GM23248 (cell line): ENCODE data around the gene FRYL. TPM values are rescaled to one million over a fixed set of nuclear protein-coding genes. Genes with fewer than 3 reads are reported as not detected.

Source experiments
- DNase-seq: peaks from one replicate; pipeline ENCODE4 v3.0.0-alpha.2; 2015
- H2AFZ ChIP-seq: fragments of 200-600 bp; sonication (generic); 2 replicates; pipeline ENCODE4 v1.6.1; 2016; ENCODE audit warnings: antibody characterized with exemption
- H3F3A ChIP-seq: fragments of 200-600 bp; sonication (generic); 2 replicates; pipeline ENCODE4 v1.6.1; 2016; ENCODE audit warnings: mild to moderate bottlenecking, antibody characterized with exemption, mixed run types; ENCODE audit not compliant: insufficient read depth
- H3K27ac ChIP-seq: fragments of 200-600 bp; sonication (generic); 2 replicates; pipeline ENCODE4 v1.5.1; 2016; ENCODE audit warnings: mild to moderate bottlenecking
- H3K27me3 ChIP-seq: fragments of 200-600 bp; sonication (generic); replicated peaks from 2 replicates; pipeline ENCODE4 v1.6.1; 2016; ENCODE audit warnings: mild to moderate bottlenecking; ENCODE audit not compliant: insufficient read depth
- H3K36me3 ChIP-seq: fragments of 200-600 bp; sonication (generic); 2 replicates; pipeline ENCODE4 v1.6.1; 2016; ENCODE audit warnings: low read depth, mild to moderate bottlenecking
- H3K4me1 ChIP-seq: fragments of 200-600 bp; sonication (generic); 2 replicates; pipeline ENCODE4 v1.6.1; 2016; ENCODE audit warnings: mild to moderate bottlenecking; ENCODE audit not compliant: insufficient read depth
- H3K4me2 ChIP-seq: fragments of 200-600 bp; sonication (generic); one replicate; pipeline ENCODE4 v1.6.1; 2016; ENCODE audit warnings: mild to moderate bottlenecking; ENCODE audit not compliant: unreplicated experiment
- H3K4me3 ChIP-seq: fragments of 200-600 bp; sonication (generic); 2 replicates; pipeline ENCODE4 v1.5.1; 2016; ENCODE audit warnings: mild to moderate bottlenecking
- H3K79me2 ChIP-seq: fragments of 200-600 bp; sonication (generic); 2 replicates; pipeline ENCODE4 v1.6.1; 2016; ENCODE audit warnings: mild to moderate bottlenecking; ENCODE audit not compliant: insufficient read depth
- H3K9ac ChIP-seq: fragments of 200-600 bp; sonication (generic); 2 replicates; pipeline ENCODE4 v1.6.1; 2016; ENCODE audit warnings: mild to moderate bottlenecking
- H3K9me2 ChIP-seq: fragments of 200-600 bp; sonication (generic); 2 replicates; pipeline ENCODE4 v1.6.1; 2016; ENCODE audit warnings: mixed run types, mild to moderate bottlenecking, moderate library complexity; ENCODE audit not compliant: insufficient read depth
- H3K9me3 ChIP-seq: fragments of 200-600 bp; sonication (generic); one replicate; pipeline ENCODE4 v1.6.1; 2017; ENCODE audit warnings: low read depth
- H4K20me1 ChIP-seq: fragments of 200-600 bp; sonication (generic); 2 replicates; pipeline ENCODE4 v1.6.0; 2016; ENCODE audit not compliant: insufficient read depth
- EZH2 ChIP-seq: fragments of 200-600 bp; sonication (generic); IDR thresholded peaks from 2 replicates; pipeline ENCODE4 v1.6.1; 2018; ENCODE audit warnings: antibody characterized with exemption, mild to moderate bottlenecking; ENCODE audit not compliant: insufficient read depth, poor library complexity, severe bottlenecking
- EZH2phosphoT487 ChIP-seq: fragments of 200-600 bp; sonication (generic); IDR thresholded peaks from 2 replicates; pipeline ENCODE4 v1.6.1; 2018; ENCODE audit warnings: antibody characterized with exemption, moderate library complexity, mild to moderate bottlenecking, low read depth; ENCODE audit not compliant: insufficient read depth
- WGBS, 2 experiments: methylation state at CpG; one replicate each; pipeline ENCODE4 v1.1.6; 2015 to 2017; ENCODE audit warnings: low lambda C conversion rate in 2 of 2, low coverage in 1 of 2; ENCODE audit errors: missing lambda C conversion rate in 2 of 2; 5-methylcytosine and 5-hydroxymethylcytosine counted together
- in situ Hi-C: fragments of 300-500 bp; cut with MboI; formaldehyde crosslinking; loops from 2 replicates; pipeline ENCODE4 v1.15.0; 2020
- polyA plus RNA-seq: library from polyadenylated mRNA; unstranded; fragments of >200 nt; fragmentation: Nextera tagmentation; extraction: Ambion mirVana; gene quantifications from 2 replicates; pipeline ENCODE4 v1.2.1, GENCODE V29; 2016
- total RNA-seq: library from RNA; depleted of rRNA; stranded (reverse); fragments of >200 nt; shearing (Covaris generic); gene quantifications from 2 replicates; pipeline ENCODE4 v1.2.3, GENCODE V29; 2014

The FRYL gene
- total and polyA plus RNA-seq, 2 experiments from 2014 or later: 16.6 to 28.4 TPM

DNA sequence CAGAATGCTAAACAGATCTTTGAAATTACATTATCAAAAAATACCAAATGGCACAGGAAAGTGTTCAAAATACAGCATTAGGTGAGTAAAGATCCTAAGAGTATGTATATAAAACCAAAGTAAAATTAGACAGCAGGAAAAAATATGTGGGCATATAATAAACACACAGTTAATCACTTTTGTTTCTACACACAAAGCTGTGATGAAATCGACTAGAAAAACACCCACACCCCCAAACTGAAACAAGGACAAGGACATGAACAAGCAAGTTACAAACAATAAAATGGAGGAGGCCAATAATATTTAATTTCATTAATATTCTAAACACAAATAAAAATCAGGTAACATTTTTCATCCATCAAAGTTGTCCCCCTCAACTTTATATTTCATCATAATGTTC is 143.2 kb downstream of the FRYL start:
- DNase-seq: no peak
- Histone ChIP-seq H3K36me3 (no peaks in the 10 kb centered on the region), H4K20me1 (no peaks in the 10 kb centered on the region; the same call in 1 of the 2 replicates), H3K9me2 (no peaks in the 10 kb centered on the region), H3K9me3 (no peaks in the 10 kb centered on the region), H3F3A (0 out of 2 replicates have a peak, but pooled peaks cover 1% of the 10 kb centered on the region), H3K79me2 (peaks cover 62% of the 10 kb centered on the region), H3K4me2 (no peak overlapping the region), H2AFZ (no peak overlapping the region), H3K4me1 (peaks cover 13% of the 10 kb centered on the region), H3K27ac (no peak overlapping the region), H3K4me3 (no peak overlapping the region), H3K9ac (no peak overlapping the region), H3K27me3 (no peaks in the 10 kb centered on the region)
- in situ Hi-C loops: no loop called here
- WGBS, 2 experiments: 53 to 65% methylated on average over 1 of the region's 1 CpG
- TF ChIP-seq EZH2phosphoT487 (no peak), EZH2 (no peak)

DNA sequence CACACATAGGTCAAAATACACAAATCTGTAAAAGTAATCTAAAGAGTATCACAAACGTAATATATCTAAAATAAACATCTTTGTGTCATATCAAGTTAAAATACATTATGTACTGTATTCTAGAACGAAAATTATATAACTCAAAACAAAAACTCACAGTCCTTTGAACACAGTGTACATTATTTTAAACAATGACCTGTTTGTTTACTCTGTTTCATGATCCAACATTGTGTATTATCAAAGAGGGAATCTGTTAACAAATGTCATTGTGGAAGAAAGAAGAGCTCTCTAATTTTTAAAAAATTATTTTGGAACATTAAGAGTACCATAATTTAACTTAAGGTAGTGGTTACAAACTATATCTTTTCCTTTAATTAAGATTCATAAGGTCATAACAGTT is 144.1 kb downstream of the FRYL start:
- H3K27me3 ChIP-seq: no peaks in the 10 kb centered on the region
- H3K9me3 ChIP-seq: no peaks in the 10 kb centered on the region
- H3K27ac ChIP-seq: no peak overlapping the region
- in situ Hi-C loops: no loop called here
- no peaks in the 10 kb centered on the region for H3K36me3 ChIP-seq
- H3K4me2 ChIP-seq: no peak overlapping the region
- H2AFZ ChIP-seq: no peak overlapping the region
- H3K9ac ChIP-seq: no peak overlapping the region
- no peaks in the 10 kb centered on the region for H3F3A ChIP-seq
- WGBS, 2 experiments: 48 to 50% methylated on average over 2 of the region's 2 CpGs
- no peaks in the 10 kb centered on the region; the same call in 1 of the 2 replicates for H4K20me1 ChIP-seq
- H3K4me1 ChIP-seq: peaks cover 13% of the 10 kb centered on the region
- DNase-seq: no peak
- TF ChIP-seq EZH2 (no peak), EZH2phosphoT487 (no peak)
- H3K4me3 ChIP-seq: no peak overlapping the region
- H3K79me2 ChIP-seq: peaks cover 61% of the 10 kb centered on the region
- no peaks in the 10 kb centered on the region for H3K9me2 ChIP-seq

DNA sequence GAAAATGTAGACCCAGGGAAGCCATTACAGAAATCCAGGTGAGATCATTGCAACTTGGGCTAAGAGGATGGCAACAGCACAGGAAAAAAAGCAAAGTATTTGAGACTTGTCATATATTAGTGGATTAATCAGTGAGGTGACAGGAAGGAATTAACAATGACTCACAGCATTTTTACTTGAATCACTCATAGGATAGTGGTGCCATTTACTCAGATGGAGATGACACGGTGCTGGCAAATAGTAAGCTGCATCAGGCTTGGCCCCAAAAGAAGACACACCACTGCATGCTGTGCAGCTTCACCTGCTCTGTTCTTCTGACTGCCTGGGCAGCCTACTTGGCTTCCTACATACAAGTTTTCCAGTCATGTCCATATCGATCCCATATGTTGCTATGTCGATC is 144.8 kb downstream of the FRYL start:
- Histone ChIP-seq H3K9me3 (no peaks in the 10 kb centered on the region), H3K4me1 (peaks cover 13% of the 10 kb centered on the region), H4K20me1 (no peaks in the 10 kb centered on the region; the same call in 1 of the 2 replicates), H3K9me2 (no peaks in the 10 kb centered on the region), H2AFZ (no peak overlapping the region), H3K79me2 (peaks cover 61% of the 10 kb centered on the region), H3F3A (no peaks in the 10 kb centered on the region), H3K36me3 (no peaks in the 10 kb centered on the region), H3K9ac (no peak overlapping the region), H3K27ac (no peak overlapping the region), H3K4me2 (no peak overlapping the region), H3K4me3 (no peak overlapping the region), H3K27me3 (no peaks in the 10 kb centered on the region)
- DNase-seq: peak; percentile 69
- in situ Hi-C loops: no loop called here
- no peak for TF ChIP-seq EZH2phosphoT487
- no peak for TF ChIP-seq EZH2
- WGBS, 2 experiments: 57 to 59% methylated on average over 3 of the region's 3 CpGs

DNA sequence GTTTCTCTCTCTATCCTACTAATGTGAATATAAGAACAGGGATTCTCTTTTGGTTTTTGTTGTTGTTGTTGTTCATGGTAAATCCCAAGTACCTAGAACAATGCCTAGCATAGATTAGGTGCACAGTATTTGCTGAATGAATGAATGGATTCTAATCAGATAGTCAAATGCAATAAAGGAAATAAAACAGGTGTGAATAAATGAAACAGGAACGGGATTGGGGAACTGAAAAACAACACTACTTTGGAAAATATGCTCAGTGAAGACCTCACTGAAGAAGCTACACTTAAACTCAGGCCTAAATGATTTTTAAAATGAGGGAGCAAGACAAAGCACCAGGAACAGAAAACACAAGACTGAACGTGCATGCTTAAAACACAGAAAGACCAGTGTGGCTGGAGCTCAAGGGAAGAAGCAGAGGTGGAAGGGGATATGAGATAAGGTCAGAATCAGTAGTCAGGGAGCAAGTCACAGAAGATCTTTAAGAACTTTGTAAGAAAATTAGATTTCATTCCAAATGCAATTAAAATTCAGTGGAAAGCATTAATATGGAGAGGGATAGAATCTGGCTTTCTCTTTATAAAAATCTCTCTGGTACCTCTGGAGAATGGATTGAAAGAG is 145.3 kb downstream of the FRYL start:
- 98% methylated on average over 2 of the region's 2 CpGs for WGBS, 2 experiments
- Histone ChIP-seq H3K27ac (no peak overlapping the region), H2AFZ (no peak overlapping the region), H3K9me3 (no peaks in the 10 kb centered on the region), H3K79me2 (peaks cover 60% of the 10 kb centered on the region), H3F3A (no peaks in the 10 kb centered on the region), H3K4me3 (no peak overlapping the region), H3K27me3 (no peaks in the 10 kb centered on the region), H3K9ac (no peak overlapping the region), H3K9me2 (no peaks in the 10 kb centered on the region), H3K4me2 (no peak overlapping the region), H4K20me1 (no peaks in the 10 kb centered on the region; the same call in 1 of the 2 replicates), H3K36me3 (no peaks in the 10 kb centered on the region), H3K4me1 (peaks cover 13% of the 10 kb centered on the region)
- TF ChIP-seq EZH2 (no peak), EZH2phosphoT487 (no peak)
- in situ Hi-C loops: no loop called here
- DNase-seq: no peak
